Activated T-cell treated with anti-CD3 and anti-CD28 coated beads, Interleukin-2, amount 50 U/mL, for 72 hours (primary cell): ENCODE results near the gene CD38. TPM values are rescaled to one million over a fixed set of nuclear protein-coding genes. Genes with fewer than 3 reads are reported as not detected.
A peak's percentile ranks its signal among the peaks of the same experiment; 100 is the strongest.

Source experiments
- ATAC-seq, 2 donors: fragments of 150-1000 bp; cut with Tn5 transposase; replicated peaks in 1 of 2; 2 replicates each; pipeline ENCODE4 v1.10.0; 2021; ENCODE audit warnings: moderate library complexity in 2 of 2, mild to moderate bottlenecking in 1 of 2
- DNase-seq, 2 donors: peaks; one replicate each; pipeline ENCODE4 v3.0.0; 2021 to 2022; ENCODE audit warnings: mixed read lengths in 1 of 2
- H3K27ac Mint-ChIP-seq: one replicate; pipeline ENCODE4 v1.8.0; 2022; ENCODE audit warnings: mild to moderate bottlenecking, moderate library complexity, mixed read lengths
- H3K27me3 Mint-ChIP-seq: one replicate; pipeline ENCODE4 v1.8.0; 2022; ENCODE audit warnings: low read depth, mixed read lengths
- H3K36me3 Mint-ChIP-seq, 2 donors: one replicate each; pipeline ENCODE4 v1.8.0; 2022; ENCODE audit warnings: mixed read lengths in 2 of 2, mild to moderate bottlenecking in 1 of 2; ENCODE audit not compliant: insufficient read depth in 2 of 2
- H3K4me1 Mint-ChIP-seq: one replicate; pipeline ENCODE4 v1.8.0; 2022; ENCODE audit warnings: low read depth, mixed read lengths
- H3K4me3 Mint-ChIP-seq, 2 donors: one replicate each; pipeline ENCODE4 v1.8.0; 2022; ENCODE audit warnings: mild to moderate bottlenecking in 2 of 2, mixed read lengths in 2 of 2, moderate library complexity in 2 of 2
- H3K9me3 Mint-ChIP-seq, 2 donors: one replicate each; pipeline ENCODE4 v1.8.0; 2022; ENCODE audit warnings: mixed read lengths in 2 of 2
- total RNA-seq, 2 donors: library from RNA; stranded (reverse); gene quantifications; one replicate each; pipeline ENCODE4 v1.2.3, GENCODE V29; 2022

The CD38 gene
- total RNA-seq, 2 donors from 2014 or later = 60.2 to 62.9 TPM

DNA sequence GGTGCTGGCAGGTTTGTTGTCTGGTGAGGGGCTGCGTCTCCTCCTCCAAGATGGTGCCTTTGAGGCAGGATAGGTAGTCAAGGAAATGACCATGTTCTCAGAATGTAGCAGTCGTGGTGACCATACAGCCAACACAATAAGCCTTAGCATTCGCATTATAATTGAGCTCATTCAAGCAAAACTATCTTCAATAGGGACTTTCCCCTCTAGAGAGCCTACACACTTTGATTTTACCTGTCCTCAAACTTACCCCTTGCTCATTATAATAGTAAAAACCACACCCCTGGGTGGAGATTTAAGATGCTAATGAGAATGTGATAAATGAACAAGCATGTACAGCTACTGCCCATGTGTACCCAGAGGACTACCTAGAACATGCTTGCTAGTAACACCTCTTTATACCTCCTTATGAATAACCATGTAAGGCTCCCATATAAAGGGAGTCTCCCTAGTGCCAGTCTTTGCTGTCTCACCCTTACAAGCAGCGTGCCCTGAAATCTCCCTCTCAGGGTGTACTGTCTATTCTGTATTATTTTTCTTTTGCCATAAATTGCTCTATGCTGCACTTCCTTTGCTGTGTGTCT lies 112.2 kb downstream of the CD38 start:
- H3K27me3 Mint-ChIP-seq = peaks cover 13% of the 10 kb centered on the region
- H3K27ac Mint-ChIP-seq = no peak overlapping the region
- ATAC-seq = no peak
- H3K9me3 Mint-ChIP-seq = no peaks in the 10 kb centered on the region
- no peaks in the 10 kb centered on the region for H3K36me3 Mint-ChIP-seq
- no peak overlapping the region for H3K4me3 Mint-ChIP-seq
- peaks cover 4% of the 10 kb centered on the region for H3K4me1 Mint-ChIP-seq
- no peak for DNase-seq

GRCh38 chr4:15891312-15891711 lies 113.2 kb downstream of the CD38 start:
- no peaks in the 10 kb centered on the region for H3K9me3 Mint-ChIP-seq
- ATAC-seq (no peak), DNase-seq (no peak)
- H3K4me3 Mint-ChIP-seq = no peak overlapping the region
- H3K36me3 Mint-ChIP-seq = no peaks in the 10 kb centered on the region
- peaks cover 4% of the 10 kb centered on the region for H3K4me1 Mint-ChIP-seq
- peaks cover 21% of the 10 kb centered on the region for H3K27me3 Mint-ChIP-seq
- no peak overlapping the region for H3K27ac Mint-ChIP-seq

GRCh38 chr4:15893962-15894361 lies 115.8 kb downstream of the CD38 start:
- Mint-ChIP-seq H3K4me3 (no peak overlapping the region), H3K4me1 (peaks cover 4% of the 10 kb centered on the region), H3K9me3 (no peaks in the 10 kb centered on the region), H3K36me3 (no peaks in the 10 kb centered on the region), H3K27ac (no peak overlapping the region), H3K27me3 (peaks cover 33% of the 10 kb centered on the region)
- DNase-seq (no peak), ATAC-seq (no peak)

DNA sequence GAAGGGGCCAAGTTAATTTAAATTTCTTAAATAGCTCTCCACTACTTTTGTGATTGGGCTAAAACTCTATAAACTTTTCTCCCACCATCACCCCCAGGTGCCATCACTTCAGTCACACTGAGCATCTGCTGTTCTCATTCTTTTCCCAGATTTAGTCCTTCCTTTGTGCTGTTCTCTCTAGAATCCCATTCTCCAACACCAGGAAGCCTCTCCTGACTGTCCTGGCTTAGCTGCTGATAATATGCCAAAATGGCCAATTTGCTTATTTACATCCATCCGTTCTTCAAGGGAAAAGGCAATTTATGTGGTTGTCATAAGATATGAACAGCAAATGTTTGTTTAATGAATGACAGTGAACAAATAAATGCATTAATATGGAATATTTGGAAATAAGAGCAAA lies 116.3 kb downstream of the CD38 start:
- Mint-ChIP-seq H3K4me1 (peaks cover 4% of the 10 kb centered on the region), H3K36me3 (no peaks in the 10 kb centered on the region), H3K27me3 (peaks cover 37% of the 10 kb centered on the region), H3K27ac (no peak overlapping the region), H3K4me3 (no peak overlapping the region), H3K9me3 (no peaks in the 10 kb centered on the region)
- ATAC-seq = no peak
- no peak for DNase-seq

DNA sequence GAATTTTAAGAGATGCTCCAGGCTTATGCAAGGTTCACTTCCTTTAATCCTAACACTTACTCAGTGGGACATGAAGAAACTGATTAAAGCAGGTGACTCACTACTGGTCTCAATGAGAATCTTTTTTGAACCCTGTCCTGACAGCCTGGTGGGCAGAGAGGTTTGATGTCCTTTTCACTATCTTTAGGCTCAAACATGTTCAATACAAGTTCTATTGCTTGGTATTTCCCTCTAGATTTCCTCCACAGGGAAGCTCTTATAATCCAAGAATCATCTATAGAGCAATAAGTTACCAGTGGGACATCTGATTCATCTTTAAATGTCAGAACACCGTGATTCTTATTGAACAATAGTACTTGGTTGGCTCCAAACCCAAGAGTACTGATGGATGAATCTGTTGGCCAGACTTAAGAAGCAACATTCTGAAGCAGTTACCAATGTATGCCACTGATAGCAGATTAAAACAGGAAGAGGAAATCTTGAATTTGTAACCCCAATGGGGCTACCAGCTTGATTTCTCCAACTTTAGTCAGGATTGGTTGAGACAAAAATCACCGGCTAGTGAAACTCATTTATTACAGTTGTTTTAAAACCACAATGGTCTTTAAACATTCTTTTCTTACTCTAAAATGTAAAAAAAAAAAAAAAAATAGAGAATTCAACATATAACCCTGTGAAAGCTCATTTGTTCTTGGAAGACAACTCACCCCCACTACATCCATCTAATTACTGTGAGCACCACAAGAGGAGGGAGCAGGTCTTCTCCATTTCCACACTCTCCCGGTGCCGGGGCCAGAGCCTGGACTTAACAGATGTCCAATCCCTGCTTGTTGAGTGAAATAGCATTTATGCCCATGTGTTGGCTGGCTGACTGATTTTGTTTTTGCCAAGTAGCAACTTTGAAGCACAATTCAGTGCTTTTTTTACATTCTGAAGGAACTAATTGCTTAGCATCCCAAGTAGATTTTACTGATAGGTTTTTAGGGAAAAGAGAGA lies 117.1 kb downstream of the CD38 start:
- Mint-ChIP-seq H3K36me3 (no peaks in the 10 kb centered on the region), H3K27ac (no peak overlapping the region), H3K4me1 (peaks cover 4% of the 10 kb centered on the region), H3K9me3 (no peaks in the 10 kb centered on the region), H3K4me3 (no peak overlapping the region), H3K27me3 (peaks cover 44% of the 10 kb centered on the region)
- no peak for DNase-seq
- no peak for ATAC-seq

GRCh38 chr4:15897577-15897976 lies 119.4 kb downstream of the CD38 start:
- H3K27me3 Mint-ChIP-seq = peaks cover 47% of the 10 kb centered on the region
- H3K9me3 Mint-ChIP-seq = no peaks in the 10 kb centered on the region
- no peak for ATAC-seq
- H3K4me3 Mint-ChIP-seq = no peak overlapping the region
- DNase-seq = no peak
- peaks cover 6% of the 10 kb centered on the region for H3K4me1 Mint-ChIP-seq
- H3K36me3 Mint-ChIP-seq = no peaks in the 10 kb centered on the region
- H3K27ac Mint-ChIP-seq = no peak overlapping the region

DNA sequence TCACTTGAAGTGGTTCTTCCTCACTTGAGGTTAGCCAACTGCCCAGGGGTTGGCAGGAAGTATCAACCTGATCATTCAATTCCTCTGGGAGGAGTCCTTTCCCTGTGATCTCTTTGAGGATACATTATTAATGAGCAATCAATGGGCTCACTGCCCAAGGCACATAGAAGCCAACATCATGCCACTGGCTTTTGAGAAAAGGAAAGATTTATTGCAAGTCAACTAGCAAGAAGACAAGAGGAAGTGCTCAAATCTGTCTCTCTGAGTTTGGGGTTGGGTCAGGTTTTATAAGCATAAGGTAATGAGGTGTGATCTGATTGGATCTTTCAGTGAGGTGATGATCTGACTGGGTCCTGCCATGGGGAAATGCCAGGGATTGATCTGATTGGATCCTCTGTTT lies 120.8 kb downstream of the CD38 start:
- peaks cover 47% of the 10 kb centered on the region for H3K27me3 Mint-ChIP-seq
- DNase-seq (no peak), ATAC-seq (no peak)
- no peak overlapping the region for H3K27ac Mint-ChIP-seq
- peaks cover 0 to 4% of the 10 kb centered on the region in 2 donors for H3K36me3 Mint-ChIP-seq
- no peaks in the 10 kb centered on the region for H3K9me3 Mint-ChIP-seq
- no peak overlapping the region for H3K4me3 Mint-ChIP-seq
- H3K4me1 Mint-ChIP-seq = peaks cover 6% of the 10 kb centered on the region

- Mint-ChIP-seq H3K27ac (no peak overlapping the region), H3K9me3 (peaks cover 0 to 3% of the 10 kb centered on the region in 2 donors), H3K36me3 (peaks cover 0 to 4% of the 10 kb centered on the region in 2 donors), H3K4me1 (peaks cover 6% of the 10 kb centered on the region), H3K27me3 (peaks cover 46% of the 10 kb centered on the region), H3K4me3 (no peak overlapping the region)
- DNase-seq (no peak), ATAC-seq (no peak)
Measured at GRCh38 chr4:15899511-15899910, 121.4 kb downstream of the CD38 start.

DNA sequence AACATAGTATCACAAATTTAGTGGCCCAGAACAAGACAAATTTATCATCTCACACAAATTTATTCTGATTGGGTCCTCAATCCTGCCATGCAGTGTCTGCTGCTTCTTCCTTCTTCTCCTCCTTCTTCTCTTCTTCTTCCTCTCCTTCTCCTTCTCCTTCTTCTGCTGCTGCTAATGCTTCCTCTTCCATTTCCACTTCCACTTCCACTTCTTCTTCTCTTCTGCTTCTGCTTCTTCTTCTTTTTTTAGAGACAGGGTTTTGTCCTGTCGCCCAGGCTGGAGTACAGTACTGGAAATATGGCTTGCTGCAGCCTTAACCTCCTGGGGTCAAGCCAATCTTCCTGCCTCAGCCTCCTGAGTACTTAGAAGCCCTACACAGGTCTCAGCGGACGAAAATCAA lies 122.9 kb downstream of the CD38 start:
- H3K27me3 Mint-ChIP-seq = peaks cover 48% of the 10 kb centered on the region
- ATAC-seq = no peak

GRCh38 chr4:15901998-15902397 lies 123.9 kb downstream of the CD38 start:
- peaks cover 0 to 6% of the 10 kb centered on the region in 2 donors for H3K36me3 Mint-ChIP-seq
- peaks cover 6% of the 10 kb centered on the region for H3K4me1 Mint-ChIP-seq
- peaks cover 44% of the 10 kb centered on the region for H3K27me3 Mint-ChIP-seq
- no peak overlapping the region for H3K4me3 Mint-ChIP-seq
- DNase-seq = peak; percentile 10 to 11
- no peak overlapping the region for H3K27ac Mint-ChIP-seq
- H3K9me3 Mint-ChIP-seq = peaks cover 2 to 7% of the 10 kb centered on the region in 2 donors
- ATAC-seq = peak; percentile 72 to 83

More for the DNA sequence above, 122.9 kb downstream of the CD38 start:
- Mint-ChIP-seq H3K4me3 (no peak overlapping the region), H3K4me1 (peaks cover 6% of the 10 kb centered on the region), H3K27ac (no peak overlapping the region), H3K36me3 (peaks cover 0 to 6% of the 10 kb centered on the region in 2 donors), H3K9me3 (peaks cover 2 to 7% of the 10 kb centered on the region in 2 donors)
- no peak for DNase-seq

DNA sequence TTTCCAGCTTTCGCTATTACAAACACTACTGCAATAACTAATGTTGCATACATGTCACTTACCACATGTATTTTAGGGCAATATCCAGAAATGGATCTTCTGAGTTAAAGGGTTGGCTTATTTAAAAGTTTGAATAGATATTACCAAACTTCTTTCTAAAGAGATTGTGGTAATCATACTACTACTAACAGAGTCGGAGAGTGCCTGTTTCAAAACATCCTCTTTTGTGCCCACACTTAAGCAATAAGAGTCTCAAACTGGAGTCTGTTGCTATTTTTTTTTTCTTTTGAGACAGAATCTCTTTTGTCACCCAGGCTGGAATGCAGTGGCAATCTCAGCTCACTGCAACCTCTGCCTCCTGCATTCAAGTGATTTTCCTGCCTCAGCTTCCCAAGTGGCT lies 124.6 kb downstream of the CD38 start:
- Mint-ChIP-seq H3K4me3 (no peak overlapping the region), H3K4me1 (peaks cover 6% of the 10 kb centered on the region), H3K9me3 (peaks cover 2 to 7% of the 10 kb centered on the region in 2 donors), H3K36me3 (peaks cover 0 to 6% of the 10 kb centered on the region in 2 donors), H3K27me3 (peaks cover 44% of the 10 kb centered on the region), H3K27ac (no peak overlapping the region)
- ATAC-seq (peak; percentile 10 to 18), DNase-seq (no peak)
